Neuronal stem cell (in vitro differentiated cells): ENCODE results near the gene IL1RN.

Experiments
- DNase-seq: peaks from one replicate; pipeline ENCODE4 v3.0.0-alpha.2; 2013; ENCODE audit warnings: low spot score
- H2AFZ ChIP-seq: one replicate; pipeline ENCODE4 v1.6.1; 2013; ENCODE audit warnings: mild to moderate bottlenecking, low read length, inconsistent platforms
- H2AK5ac ChIP-seq: 2 replicates; pipeline ENCODE4 v1.6.1; 2013; ENCODE audit warnings: low read depth, mild to moderate bottlenecking, inconsistent platforms, low read length, moderate library complexity, mixed read lengths
- H2BK120ac ChIP-seq: 2 replicates; pipeline ENCODE4 v1.6.1; 2013; ENCODE audit warnings: low read depth, mild to moderate bottlenecking, inconsistent platforms, low read length, moderate library complexity, mixed read lengths
- H2BK12ac ChIP-seq: one replicate; pipeline ENCODE4 v1.6.1; 2013; ENCODE audit warnings: low read length, inconsistent platforms
- H2BK15ac ChIP-seq: 2 replicates; pipeline ENCODE4 v1.6.1; 2013; ENCODE audit warnings: mild to moderate bottlenecking, low read length, inconsistent platforms, mixed read lengths
- H2BK5ac ChIP-seq: one replicate; pipeline ENCODE4 v1.6.1; 2013; ENCODE audit warnings: inconsistent platforms, mild to moderate bottlenecking, low read length, moderate library complexity
- H3K14ac ChIP-seq: one replicate; pipeline ENCODE4 v1.6.1; 2013; ENCODE audit warnings: low read length, inconsistent platforms
- H3K18ac ChIP-seq: 2 replicates; pipeline ENCODE4 v1.6.1; 2013; ENCODE audit warnings: low read length, inconsistent platforms
- H3K23ac ChIP-seq: 2 replicates; pipeline ENCODE4 v1.6.1; 2013; ENCODE audit warnings: low read depth, mild to moderate bottlenecking, mixed read lengths, low read length, inconsistent platforms; ENCODE audit not compliant: poor library complexity
- H3K27ac ChIP-seq: replicated peaks from 3 replicates; pipeline ENCODE4 v1.5.1; 2013; ENCODE audit warnings: low read length, inconsistent platforms
- H3K27me3 ChIP-seq, 3 experiments: 2 replicates each; pipeline ENCODE4 v1.6.1; 2013; ENCODE audit warnings: low read length in 3 of 3, mild to moderate bottlenecking in 2 of 3, inconsistent platforms in 1 of 3, low read depth in 1 of 3, mixed read lengths in 1 of 3, moderate library complexity in 1 of 3; ENCODE audit not compliant: control insufficient read depth in 3 of 3, insufficient read depth in 3 of 3
- H3K36me3 ChIP-seq, 2 donors: replicated peaks in 1 of 2; 2 replicates each; pipeline ENCODE4 v1.6.1; 2013; ENCODE audit warnings: low read length in 2 of 2; ENCODE audit not compliant: control insufficient read depth in 2 of 2, insufficient read depth in 2 of 2
- H3K4ac ChIP-seq: 2 replicates; pipeline ENCODE4 v1.6.1; 2013; ENCODE audit warnings: inconsistent platforms, mild to moderate bottlenecking, low read length, moderate library complexity
- H3K4me1 ChIP-seq, 2 donors: 1 replicate in 1 of 2; 2 replicates in 1 of 2; pipeline ENCODE4 v1.6.1; 2013; ENCODE audit warnings: low read length in 2 of 2, low read depth in 1 of 2; ENCODE audit not compliant: control insufficient read depth in 2 of 2, insufficient read depth in 1 of 2
- H3K4me2 ChIP-seq: one replicate; pipeline ENCODE4 v1.6.1; 2013; ENCODE audit warnings: mild to moderate bottlenecking, low read length, inconsistent platforms; ENCODE audit not compliant: insufficient read depth, poor library complexity, severe bottlenecking
- H3K4me3 ChIP-seq, 2 donors: 2 replicates each; pipeline ENCODE4 v1.5.1; 2013; ENCODE audit warnings: low read length in 2 of 2, mild to moderate bottlenecking in 2 of 2, inconsistent platforms in 1 of 2, moderate library complexity in 1 of 2
- H3K79me1 ChIP-seq: one replicate; pipeline ENCODE4 v1.6.1; 2013; ENCODE audit warnings: low read depth, mild to moderate bottlenecking, inconsistent platforms, low read length, moderate library complexity
- H3K9ac ChIP-seq: one replicate; pipeline ENCODE4 v1.6.1; 2013; ENCODE audit warnings: mild to moderate bottlenecking, low read depth, low read length, inconsistent platforms; ENCODE audit not compliant: poor library complexity
- H3K9me3 ChIP-seq, 2 donors: replicated peaks in 1 of 2; 2 replicates each; pipeline versions ENCODE3 to v1.6.1; 2013; ENCODE audit warnings: low read length in 2 of 2, mild to moderate bottlenecking in 2 of 2, inconsistent platforms in 1 of 2, low read depth in 1 of 2, mixed read lengths in 1 of 2, moderate library complexity in 1 of 2; ENCODE audit not compliant: control insufficient read depth in 2 of 2, insufficient read depth in 1 of 2
- H4K8ac ChIP-seq: one replicate; pipeline ENCODE4 v1.6.1; 2013; ENCODE audit warnings: low read depth, mild to moderate bottlenecking, inconsistent platforms, low read length, moderate library complexity
- H4K91ac ChIP-seq: one replicate; pipeline ENCODE4 v1.6.1; 2013; ENCODE audit warnings: low read length, low read depth, mild to moderate bottlenecking, inconsistent platforms; ENCODE audit not compliant: poor library complexity
- WGBS, 2 donors: extraction: QIAGEN DNeasy Blood & Tissue Kit; methylation state at CpG; one replicate each; pipeline ENCODE4 v1.1.7; 2013; ENCODE audit warnings: missing lambda C conversion rate in 2 of 2, mixed read lengths in 1 of 2; ENCODE audit not compliant: insufficient read length in 2 of 2, insufficient replicate concordance in 1 of 2; ENCODE audit errors: extremely low coverage in 2 of 2; 5-methylcytosine and 5-hydroxymethylcytosine counted together

Gene IL1RN

GRCh38 chr2:113173542-113174375 lies 46.4 kb downstream of the IL1RN start, which contains the start of gene PSD4:
Gene PSD4, plus strand, starts transcription at chr2:113173971. Its CDS starts 8,486 bp downstream, at chr2:113182457.
- H2BK15ac ChIP-seq = peak within 1 kb of the TSS; percentile 76
- peak within 1 kb of the TSS; percentile 74 for H3K18ac ChIP-seq
- H2BK12ac ChIP-seq = peak within 1 kb of the TSS; percentile 76
- DNase-seq = no peak
- peak within 1 kb of the TSS; percentile 63 for H3K23ac ChIP-seq
- no peak within 1 kb of the TSS for H3K27ac ChIP-seq
- peaks cover 14 to 15% of the 10 kb centered on the region in 2 donors for H3K4me1 ChIP-seq
- H3K27me3 ChIP-seq = peaks cover 0 to 4% (median 0%) of the 10 kb centered on the region in 3 experiments
- no peak within 1 kb of the TSS for H3K4me2 ChIP-seq
- peak within 1 kb of the TSS; percentile 32 for H3K14ac ChIP-seq
- H4K91ac ChIP-seq = no peak within 1 kb of the TSS
- no peaks in the 10 kb centered on the region for H3K36me3 ChIP-seq
- no peaks in the 10 kb centered on the region for H3K9me3 ChIP-seq
- H2AFZ ChIP-seq = peak within 1 kb of the TSS; percentile 81
- peak within 1 kb of the TSS in 1 of 2 donors; percentile 35 for H3K4me3 ChIP-seq
- peak within 1 kb of the TSS; percentile 75 for H4K8ac ChIP-seq
- H3K4ac ChIP-seq = peak within 1 kb of the TSS; percentile 40
- H3K79me1 ChIP-seq = no peaks in the 10 kb centered on the region
- no peak within 1 kb of the TSS for H2BK5ac ChIP-seq
- no CpG with 5 or more reads among the region's 14 CpGs for WGBS, 2 donors
- peak within 1 kb of the TSS; percentile 76 for H2AK5ac ChIP-seq
- no peak within 1 kb of the TSS for H2BK120ac ChIP-seq
- no peak within 1 kb of the TSS for H3K9ac ChIP-seq

GRCh38 chr2:113174376-113174750 lies 47.0 kb downstream of the IL1RN start:
- H3K14ac ChIP-seq = no peak overlapping the region
- H3K9me3 ChIP-seq = no peaks in the 10 kb centered on the region
- H2BK12ac ChIP-seq = no peak overlapping the region
- H2BK5ac ChIP-seq = no peak overlapping the region
- H3K27me3 ChIP-seq = peaks cover 0 to 5% (median 0%) of the 10 kb centered on the region in 3 experiments
- H3K4me2 ChIP-seq = no peak overlapping the region
- H2AK5ac ChIP-seq = no peak overlapping the region
- no peak overlapping the region for H4K91ac ChIP-seq
- H3K4me3 ChIP-seq = no peak overlapping the region
- no peak overlapping the region for H2BK120ac ChIP-seq
- H3K27ac ChIP-seq = no peak overlapping the region
- H4K8ac ChIP-seq = no peak overlapping the region
- WGBS, 2 donors = no CpG with 5 or more reads among the region's 3 CpGs
- no peak for DNase-seq
- no peak overlapping the region for H3K23ac ChIP-seq
- H3K9ac ChIP-seq = no peak overlapping the region
- no peak overlapping the region for H2BK15ac ChIP-seq
- no peak overlapping the region for H3K18ac ChIP-seq
- H3K36me3 ChIP-seq = no peaks in the 10 kb centered on the region
- H3K4ac ChIP-seq = no peak overlapping the region
- no peaks in the 10 kb centered on the region for H3K79me1 ChIP-seq
- H3K4me1 ChIP-seq = peaks cover 14 to 15% of the 10 kb centered on the region in 2 donors
- peak overlapping the region; percentile 81 for H2AFZ ChIP-seq

- H3K4ac ChIP-seq = no peak overlapping the region
- DNase-seq = no peak
- peaks cover 14 to 15% of the 10 kb centered on the region in 2 donors for H3K4me1 ChIP-seq
- no CpG with 5 or more reads among the region's 8 CpGs for WGBS, 2 donors
- H3K9me3 ChIP-seq = no peaks in the 10 kb centered on the region
- H2AK5ac ChIP-seq = peak overlapping the region; percentile 23
- no peak overlapping the region for H2BK120ac ChIP-seq
- H4K91ac ChIP-seq = no peak overlapping the region
- peak overlapping the region; percentile 74 for H3K18ac ChIP-seq
- H3K23ac ChIP-seq = no peak overlapping the region
- H4K8ac ChIP-seq = no peak overlapping the region
- H3K4me2 ChIP-seq = no peak overlapping the region
- peak overlapping the region; percentile 27 for H2BK5ac ChIP-seq
- no peak overlapping the region for H3K4me3 ChIP-seq
- H2BK15ac ChIP-seq = no peak overlapping the region
- H3K9ac ChIP-seq = no peak overlapping the region
- H3K79me1 ChIP-seq = no peaks in the 10 kb centered on the region
- H3K27ac ChIP-seq = no peak overlapping the region
- H3K36me3 ChIP-seq = no peaks in the 10 kb centered on the region
- no peak overlapping the region for H2BK12ac ChIP-seq
- peaks cover 0 to 5% (median 0%) of the 10 kb centered on the region in 3 experiments for H3K27me3 ChIP-seq
- no peak overlapping the region for H3K14ac ChIP-seq
- H2AFZ ChIP-seq = peak overlapping the region; percentile 81
Observed at GRCh38 chr2:113175042-113175628, 47.7 kb downstream of the IL1RN start.
